HG03064 (cell line): ENCODE measurements around the gene ZSWIM5.
"Not testable (repeated sequence)": the region's sequence is repeated elsewhere in the genome, so short reads cannot be mapped to it uniquely, and the experiment has no call there.

Source experiments
- ATAC-seq: cut with Tn5 transposase; IDR thresholded peaks from one replicate; pipeline ENCODE4 v1.9.1; 2021; ENCODE audit warnings: low read depth; ENCODE audit not compliant: unreplicated experiment

Gene ZSWIM5

DNA sequence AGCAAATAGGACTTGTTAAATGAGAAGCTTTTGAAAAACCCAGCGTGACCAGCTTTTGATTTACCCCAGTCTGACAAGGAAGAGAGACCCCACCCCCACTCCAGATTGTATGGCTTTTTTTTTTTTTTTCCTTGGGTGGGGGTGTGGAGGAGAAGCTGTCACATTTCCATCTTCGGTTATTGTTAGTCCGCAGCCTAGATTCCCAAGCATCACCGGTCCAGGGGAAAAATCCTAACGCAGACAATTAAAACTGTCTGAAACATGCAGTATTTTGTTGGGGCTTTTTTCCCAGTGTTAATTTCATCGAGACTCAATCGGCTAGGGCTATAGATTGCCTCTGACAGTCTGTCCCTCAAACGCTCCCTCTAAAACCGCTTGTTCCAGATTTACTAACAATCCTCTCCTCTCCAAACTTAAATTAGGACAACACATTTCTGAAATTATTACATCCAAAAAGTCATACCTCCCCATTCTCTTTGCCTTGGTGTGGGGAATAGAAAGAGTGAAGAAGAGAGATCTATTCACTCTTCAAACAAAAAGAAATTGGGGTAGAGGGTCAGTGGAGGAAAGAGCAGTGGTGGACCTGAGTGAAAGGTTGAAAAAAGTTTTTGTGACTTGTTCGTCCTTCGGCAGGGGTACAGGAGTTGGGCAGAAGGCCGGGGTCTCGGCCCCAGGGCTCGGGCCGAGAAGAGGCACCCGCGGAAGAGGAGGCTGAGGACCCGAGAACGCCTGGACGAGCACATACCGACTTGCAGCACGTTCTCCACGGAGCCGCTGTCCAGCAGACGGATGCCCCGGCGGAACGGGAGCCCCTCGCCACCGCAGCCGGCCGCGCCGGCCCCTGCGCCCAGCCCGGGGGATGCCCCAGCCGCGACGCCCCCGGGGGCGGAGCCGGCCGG, 1.1 kb downstream of the ZSWIM5 start:
- no peak for ATAC-seq

DNA sequence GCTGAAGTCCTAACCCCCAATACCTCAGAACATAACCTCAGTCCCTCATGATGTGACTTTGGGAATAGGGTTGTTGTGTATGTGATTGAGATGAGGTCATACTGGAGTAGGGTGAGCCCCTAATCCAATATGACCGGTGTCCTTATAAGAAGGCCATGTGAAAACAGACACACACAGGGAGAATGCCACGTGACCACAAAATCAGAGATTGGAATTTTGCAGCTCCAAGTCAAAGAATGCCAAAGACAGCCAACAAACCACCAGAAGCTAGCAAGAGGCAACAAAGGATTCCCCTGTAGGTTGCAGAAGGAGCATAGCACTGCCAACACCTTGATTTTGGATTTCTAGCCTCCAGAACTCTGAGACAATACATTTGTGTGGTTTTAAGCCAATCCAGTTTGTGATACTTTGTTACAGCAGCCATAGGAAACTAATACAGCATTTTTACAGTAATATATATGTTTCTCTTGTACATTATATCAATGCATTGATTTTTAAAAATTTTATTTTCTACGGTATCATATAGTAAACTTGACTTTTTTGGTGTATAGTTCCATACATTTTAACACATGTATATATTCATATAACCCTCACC, 5.4 kb downstream of the ZSWIM5 start:
- ATAC-seq = no peak

DNA sequence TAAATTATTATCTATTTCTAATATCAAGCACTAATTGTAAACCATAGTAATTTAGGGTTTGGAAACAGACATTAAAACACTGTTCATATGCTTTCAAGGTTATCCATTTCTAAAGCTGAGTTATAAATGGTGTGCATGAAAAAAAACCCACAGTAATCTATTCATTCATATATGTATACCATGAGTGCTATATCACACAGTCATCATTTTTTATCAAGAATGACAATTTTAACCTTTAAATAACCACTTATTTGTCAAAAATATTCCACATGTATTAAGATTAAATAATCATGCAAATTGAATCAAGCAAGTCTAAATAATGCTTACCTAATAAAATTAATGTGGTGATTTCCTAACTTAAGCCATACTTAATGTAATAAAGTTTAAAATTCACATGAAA, 6.0 kb downstream of the ZSWIM5 start:
- ATAC-seq = no peak

DNA sequence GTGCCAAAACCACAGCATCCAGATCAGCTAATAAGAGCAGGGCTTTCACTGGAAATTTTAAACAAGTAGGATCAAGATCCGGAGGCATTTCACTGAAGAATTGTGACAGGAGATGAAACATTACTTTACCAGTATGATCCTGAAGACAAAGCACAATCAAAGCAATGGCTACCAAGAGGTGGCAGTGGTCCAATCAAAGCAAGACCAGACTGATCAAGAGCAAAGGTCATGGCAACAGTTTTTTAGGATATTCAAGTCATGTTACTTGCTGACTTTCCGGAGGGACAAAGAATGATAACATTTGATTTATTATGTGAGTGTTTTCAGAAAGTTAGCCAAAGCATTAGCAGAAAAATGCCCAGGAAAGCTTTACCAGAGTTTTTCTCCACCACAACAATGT, 8.2 kb downstream of the ZSWIM5 start:
- no peak for ATAC-seq

DNA sequence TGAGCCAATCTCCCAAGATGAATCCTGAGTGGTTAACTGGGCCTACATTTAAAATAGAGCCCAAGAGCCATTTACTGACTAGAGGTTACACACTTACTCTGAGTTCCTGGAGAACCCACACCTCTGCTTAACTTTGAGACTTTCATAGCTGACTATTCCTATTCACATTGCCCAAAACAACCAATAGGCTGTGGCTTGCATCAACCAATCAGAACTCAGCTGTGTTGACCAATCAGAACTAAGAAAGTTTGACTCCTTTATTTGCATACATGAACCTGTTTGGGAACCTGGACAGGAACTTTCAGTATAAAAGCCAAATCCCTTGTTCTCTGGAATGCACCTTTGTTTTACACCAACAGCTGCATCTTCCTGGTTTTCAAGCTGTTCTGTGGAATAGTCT, 9.5 kb downstream of the ZSWIM5 start:
- no peak for ATAC-seq

DNA sequence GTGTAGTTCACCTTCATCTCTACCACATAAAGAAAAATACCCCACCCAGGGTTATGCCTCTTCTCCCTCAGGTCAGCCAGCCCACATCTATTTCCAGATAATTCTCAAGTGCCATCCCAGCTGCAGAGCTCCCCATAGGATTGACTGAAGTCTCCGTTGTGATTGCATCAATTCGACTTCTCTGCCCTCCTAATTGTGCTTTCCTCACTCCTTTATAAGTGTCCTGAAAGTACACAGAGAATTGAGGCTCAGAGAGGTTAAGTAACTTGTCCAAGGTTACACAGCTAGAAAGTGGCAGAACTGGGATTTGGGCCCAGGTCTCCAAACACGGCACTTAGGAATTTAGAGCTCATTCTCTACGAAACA, 15.0 kb downstream of the ZSWIM5 start:
- ATAC-seq = no peak

DNA sequence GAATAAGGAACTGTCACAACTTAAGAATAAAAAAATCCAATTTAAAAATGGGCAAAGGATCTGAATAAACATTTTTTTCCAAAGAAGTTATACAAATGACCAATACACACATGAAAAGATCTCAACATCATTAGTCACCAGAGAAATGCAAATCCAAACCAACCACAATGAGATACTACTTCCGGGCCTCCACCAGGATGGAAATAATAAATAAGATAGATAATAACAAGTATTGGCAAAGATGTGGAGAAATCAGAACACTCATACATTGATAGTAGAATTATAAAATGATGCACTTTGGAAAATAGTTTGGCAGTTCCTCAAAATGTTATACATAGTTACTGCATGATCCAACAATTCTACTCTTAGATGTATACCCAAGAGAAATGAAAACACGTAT, 18.7 kb downstream of the ZSWIM5 start:
- no peak for ATAC-seq

DNA sequence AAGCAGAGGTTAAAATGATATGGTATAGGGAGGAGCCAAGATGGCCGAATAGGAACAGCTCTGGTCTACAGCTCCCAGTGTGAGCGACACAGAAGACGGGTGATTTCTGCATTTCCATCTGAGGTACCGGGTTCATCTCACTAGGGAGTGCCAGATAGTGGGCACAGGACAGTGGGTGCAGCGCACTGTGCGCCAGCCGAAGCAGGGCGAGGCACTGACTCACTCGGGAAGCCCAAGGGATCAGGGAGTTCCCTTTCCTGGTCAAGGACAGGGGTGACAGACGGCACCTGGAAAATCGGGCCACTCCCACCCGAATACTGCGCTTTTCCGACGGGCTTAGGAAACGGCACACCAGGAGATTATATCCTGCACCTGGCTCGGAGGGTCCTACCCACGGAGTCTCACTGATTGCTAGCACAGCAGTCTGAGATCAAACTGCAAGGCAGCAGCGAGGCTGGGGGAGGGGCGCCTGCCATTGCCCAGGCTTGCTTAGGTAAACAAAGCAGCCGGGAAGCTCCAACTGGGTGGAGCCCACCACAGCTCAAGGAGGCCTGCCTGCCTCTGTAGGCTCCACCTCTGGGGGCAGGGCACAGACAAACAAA, 26.4 kb downstream of the ZSWIM5 start:
- ATAC-seq = not testable (repeated sequence)

DNA sequence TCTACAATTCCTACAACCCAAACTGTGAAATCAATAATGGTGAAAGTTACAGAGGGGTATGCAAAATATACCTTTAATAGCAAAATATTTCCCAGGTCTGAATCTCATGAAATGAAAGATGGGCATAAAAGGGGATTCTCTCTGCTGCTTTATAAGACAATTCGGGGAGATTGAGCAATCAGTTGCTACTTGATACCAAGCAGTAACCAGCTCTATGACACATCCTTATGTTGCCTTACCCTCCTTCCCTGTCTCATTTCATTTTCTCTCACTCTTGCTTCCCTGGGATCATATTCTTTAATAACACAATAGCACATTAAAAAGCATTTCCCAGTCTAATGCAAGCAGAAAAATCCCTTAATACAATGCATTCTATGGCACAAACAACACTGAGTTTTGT, 29.0 kb downstream of the ZSWIM5 start:
- no peak for ATAC-seq

DNA sequence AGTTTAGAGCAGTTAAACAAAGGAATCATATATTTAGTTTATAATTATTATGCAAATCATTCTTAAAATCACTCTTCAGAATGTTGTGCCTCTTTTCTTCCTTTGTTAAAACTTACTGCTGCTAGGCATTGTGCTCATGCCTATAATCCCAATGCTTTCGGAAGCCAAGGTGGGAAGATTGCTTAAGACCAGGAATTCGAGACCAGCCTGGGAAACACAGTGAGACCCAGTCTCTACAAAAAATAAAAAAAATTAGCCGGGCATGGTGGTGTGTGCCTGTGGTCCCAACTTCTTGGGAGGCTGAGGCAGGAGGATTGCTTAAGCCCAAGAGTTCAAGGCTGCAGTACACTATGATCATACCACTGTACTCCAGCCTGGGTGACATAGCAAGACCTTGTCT, 33.6 kb downstream of the ZSWIM5 start:
- no peak for ATAC-seq

DNA sequence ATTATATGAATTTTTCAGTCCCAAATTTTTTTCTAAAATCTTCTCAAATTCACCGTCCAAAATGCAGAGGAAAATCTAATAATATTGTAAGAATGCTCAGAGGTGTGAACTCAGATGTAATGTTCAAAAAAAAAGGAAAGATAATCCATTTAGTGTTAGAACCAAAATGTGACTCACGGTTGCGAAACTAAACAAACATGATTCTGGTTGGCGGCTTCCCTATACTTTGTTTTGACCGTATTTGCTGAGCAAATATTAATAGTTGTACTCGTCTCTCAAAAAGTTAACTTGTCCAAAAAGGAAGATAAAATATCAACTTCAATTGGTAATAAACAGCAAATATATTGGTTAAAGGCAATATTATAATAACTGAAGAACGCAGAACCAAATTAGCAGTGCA, 34.4 kb downstream of the ZSWIM5 start:
- ATAC-seq = no peak

DNA sequence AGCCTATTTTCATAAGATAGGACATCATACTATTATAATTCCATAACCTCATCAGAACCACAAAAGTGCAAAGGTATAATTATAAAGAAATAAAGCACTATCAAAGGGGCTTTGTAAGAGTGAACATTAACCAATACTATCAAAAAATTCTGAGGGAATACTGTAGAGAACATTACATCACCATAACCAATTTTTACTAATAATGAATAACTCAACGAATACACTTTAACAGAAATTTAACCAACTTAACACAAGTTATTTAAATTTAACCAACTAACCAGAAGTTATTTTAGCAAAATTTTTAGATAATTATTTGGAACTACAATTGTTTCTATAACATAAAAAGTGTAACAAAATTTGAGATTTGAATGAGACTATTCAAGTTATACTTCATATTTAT, 34.8 kb downstream of the ZSWIM5 start:
- no peak for ATAC-seq

DNA sequence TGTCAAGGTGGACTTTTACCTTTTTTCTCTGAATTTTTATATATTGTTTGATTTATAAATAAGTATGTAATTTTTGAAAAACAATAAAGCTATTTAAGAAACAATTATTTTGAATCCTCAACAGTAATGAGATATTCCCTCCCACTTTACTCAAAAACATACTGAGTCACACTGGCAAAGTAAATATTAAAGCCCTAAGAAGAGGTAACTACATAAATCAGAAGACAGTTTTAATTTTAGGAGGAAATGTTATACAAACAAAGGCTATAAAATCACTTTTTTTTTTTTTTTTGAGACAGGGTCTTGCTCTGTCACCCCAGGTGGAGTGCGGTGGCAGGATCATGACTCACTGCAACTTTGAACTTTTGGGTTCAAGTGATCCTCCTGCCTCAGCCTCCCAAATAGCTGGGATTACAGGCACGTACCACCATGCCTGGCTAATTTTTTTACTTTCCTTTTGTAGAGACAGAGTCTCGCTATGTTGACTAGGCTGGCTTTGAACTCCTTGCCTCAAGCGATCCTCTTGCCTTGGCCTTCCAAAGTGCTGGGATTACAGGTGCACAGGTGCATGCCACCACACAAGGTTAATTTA, 36.2 kb downstream of the ZSWIM5 start:
- no peak for ATAC-seq

DNA sequence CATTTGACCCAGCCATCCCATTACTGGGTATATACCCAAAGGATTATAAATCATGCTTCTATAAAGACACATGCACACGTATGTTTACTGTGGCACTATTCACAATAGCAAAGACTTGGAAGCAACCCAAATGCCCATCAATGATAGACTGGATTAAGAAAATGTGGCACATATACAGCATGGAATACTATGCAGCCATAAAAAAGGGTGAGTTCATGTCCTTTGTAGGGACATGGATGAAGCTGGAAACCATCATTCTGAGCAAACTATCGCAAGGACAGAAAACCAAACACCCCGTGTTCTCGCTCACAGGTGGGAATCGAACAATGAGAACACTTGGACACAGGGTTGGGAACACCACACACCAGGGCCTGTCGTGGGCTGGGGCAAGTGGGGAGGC, 38.5 kb downstream of the ZSWIM5 start:
- not testable (repeated sequence) for ATAC-seq

DNA sequence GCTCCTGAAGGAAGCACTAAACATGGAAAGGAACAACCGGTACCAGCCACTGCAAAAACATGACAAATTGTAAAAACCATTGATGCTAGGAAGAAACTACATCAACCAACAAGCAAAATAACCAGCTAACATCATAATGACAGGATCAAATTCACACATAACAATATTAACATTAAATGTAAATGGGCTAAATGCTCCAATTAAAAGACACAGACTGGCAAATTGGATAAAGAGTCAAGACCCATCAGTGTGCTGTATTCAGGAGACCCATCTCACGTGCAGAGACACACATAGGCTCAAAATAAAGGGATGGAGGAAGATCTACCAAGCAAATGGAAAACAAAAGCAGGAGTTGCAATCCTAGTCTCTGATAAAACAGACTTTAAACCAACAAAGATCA, 42.1 kb downstream of the ZSWIM5 start:
- ATAC-seq = not testable (repeated sequence)

DNA sequence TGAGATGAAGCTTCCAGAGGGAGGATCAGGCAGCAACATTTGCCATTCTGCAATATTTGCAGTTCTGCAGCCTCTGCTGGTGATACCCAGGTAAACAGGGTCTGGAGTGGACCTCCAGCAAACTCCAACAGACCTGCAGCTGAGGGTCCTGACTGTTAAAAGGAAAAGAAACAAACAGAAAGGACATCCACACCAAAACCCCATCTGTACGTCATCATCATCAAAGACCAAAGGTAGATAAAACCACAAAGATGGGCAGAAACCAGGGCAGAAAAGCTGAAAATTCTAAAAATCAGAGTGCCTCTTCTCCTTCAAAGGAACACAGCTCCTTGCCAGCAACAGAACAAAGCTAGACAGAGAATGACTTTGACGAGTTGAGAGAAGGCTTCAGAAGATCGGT, 43.3 kb downstream of the ZSWIM5 start:
- not testable (repeated sequence) for ATAC-seq

DNA sequence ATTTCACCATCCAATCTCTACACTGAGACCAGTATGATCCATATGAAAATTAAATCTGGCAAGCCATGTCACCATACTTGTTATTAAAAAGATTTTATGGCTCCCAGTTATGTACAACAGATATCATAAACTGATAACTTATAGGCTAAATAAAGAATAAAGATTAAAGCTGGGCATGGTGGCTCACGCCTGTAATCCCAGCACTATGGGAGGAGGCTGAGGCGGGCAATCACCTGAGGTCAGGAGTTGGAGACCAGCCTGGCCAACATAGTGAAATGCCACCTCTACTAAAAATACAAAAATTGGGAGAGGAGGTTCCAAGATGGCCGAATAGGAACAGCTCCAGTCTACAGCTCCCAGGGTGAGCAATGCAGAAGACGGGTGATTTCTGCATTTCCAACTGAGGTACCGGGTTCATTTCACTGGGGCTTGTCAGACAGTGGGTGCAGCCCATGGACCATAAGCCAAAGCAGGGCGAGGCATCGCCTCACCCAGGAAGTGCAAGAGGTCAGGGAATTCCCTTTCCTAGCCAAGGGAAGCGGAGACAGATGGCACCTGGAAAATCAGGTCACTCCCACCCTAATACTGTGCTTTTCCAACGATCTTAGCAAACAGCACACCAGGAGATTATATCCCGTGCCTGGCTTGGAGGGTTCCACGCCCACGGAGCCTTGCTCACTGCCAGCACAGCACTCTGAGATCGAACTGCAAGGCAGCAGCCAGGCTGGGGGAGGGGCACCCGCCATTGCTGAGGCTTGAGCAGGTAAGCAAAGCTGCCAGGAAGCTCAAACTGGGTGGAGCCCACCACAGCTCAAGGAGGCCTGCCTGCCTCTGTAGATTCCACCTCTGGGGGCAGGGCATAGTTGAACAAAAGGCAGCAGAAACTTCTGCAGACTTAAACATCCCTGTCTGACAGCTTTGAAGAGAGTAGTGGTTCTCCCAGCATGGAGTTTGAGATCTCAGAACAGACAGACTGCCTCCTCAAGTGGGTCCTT, 44.1 kb downstream of the ZSWIM5 start:
- not testable (repeated sequence) for ATAC-seq

DNA sequence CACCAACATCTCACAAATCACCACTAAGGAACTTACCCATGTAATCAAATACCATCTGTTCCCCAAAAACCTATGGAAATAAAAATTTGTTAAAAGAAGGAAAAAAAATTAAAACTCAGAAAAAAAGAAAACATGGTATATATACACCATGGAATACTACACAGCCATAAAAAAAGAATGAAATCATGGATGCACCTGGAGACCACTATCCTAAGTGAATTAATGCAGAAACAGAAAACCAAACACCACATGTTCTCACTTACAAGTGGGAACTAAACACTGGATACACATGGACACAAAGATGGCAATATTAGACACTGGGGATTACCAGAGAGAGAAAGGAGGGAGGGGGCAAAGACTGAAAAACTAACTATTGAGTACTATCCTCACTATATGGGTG, 50.4 kb downstream of the ZSWIM5 start:
- no peak for ATAC-seq

DNA sequence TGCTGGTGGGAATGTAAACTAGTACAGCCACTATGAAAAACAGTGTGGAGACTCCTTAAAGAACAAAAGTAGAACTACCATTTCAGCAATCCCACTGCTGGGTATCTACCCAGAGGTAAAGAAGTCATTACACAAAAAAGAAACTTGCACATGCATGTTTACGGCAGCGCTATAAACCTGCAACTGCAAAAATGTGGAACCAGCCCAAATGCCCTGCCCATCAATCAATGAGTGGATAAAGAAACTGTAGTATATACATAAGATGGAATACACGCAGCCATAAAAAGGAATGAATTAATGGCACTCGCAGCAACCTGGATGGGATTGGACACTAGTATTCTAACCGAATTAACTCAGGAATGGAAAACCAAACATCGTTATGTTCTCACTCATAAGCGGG, 51.0 kb downstream of the ZSWIM5 start:
- no peak for ATAC-seq

DNA sequence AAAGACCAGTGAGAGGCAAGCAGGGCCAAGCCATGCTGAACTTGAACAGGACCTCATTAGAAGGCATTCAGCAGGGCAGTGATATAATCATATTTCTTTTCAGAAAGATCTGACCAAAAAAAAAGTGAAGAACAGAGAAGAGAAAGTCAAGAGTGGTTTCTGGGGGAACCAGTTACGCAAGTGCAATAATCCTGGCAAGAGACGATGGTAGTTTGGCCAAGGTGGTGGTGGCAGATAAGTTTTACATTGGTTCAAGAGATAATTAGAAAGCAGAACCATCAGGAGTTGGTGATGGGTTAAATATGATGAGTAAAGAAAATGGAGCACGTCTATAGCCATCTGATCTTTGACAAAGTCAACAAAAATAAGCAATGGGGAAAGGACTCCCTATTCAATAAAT, 54.3 kb downstream of the ZSWIM5 start:
- ATAC-seq = no peak
